ENCODE measurements around the gene LCE6A.
A peak's percentile ranks its signal among the peaks of the same experiment; 100 is the strongest.

GRCh38 chr1:152824964-152825363 lies 17.7 kb upstream of the LCE6A start:
- no peak for TF ChIP-seq FOXK2 (IDR thresholded peaks at IDR 0.05)
- TF ChIP-seq SP1 (IDR thresholded peaks at IDR 0.05) = no peak
- no peak for TF ChIP-seq LEF1 (IDR thresholded peaks at IDR 0.05; ENCODE audit: borderline replicate concordance)
- 0 out of 2 replicates have a peak, but pooled peaks have one; percentile 13 for TF ChIP-seq PKNOX1 (IDR thresholded peaks at IDR 0.05)
- no peak for TF ChIP-seq BHLHE40 (IDR thresholded peaks at IDR 0.05; ENCODE audit: borderline replicate concordance)
- no peak for TF ChIP-seq FOXA1 (IDR thresholded peaks at IDR 0.05)
- TF ChIP-seq ZNF384 (IDR thresholded peaks at IDR 0.05) = no peak
- no peak for TF ChIP-seq SUZ12 (IDR thresholded peaks at IDR 0.05)
- no peak for TF ChIP-seq ELF4 (IDR thresholded peaks at IDR 0.05)
- no peak for TF ChIP-seq TARDBP (IDR thresholded peaks at IDR 0.05)
- no peak for TF ChIP-seq NFRKB (IDR thresholded peaks at IDR 0.05)

Data from HEK293T (cell line).